ENCODE results near the gene RAB31. TPM values are rescaled to one million over a fixed set of nuclear protein-coding genes. Genes with fewer than 3 reads are reported as not detected.

Gene RAB31
- total RNA-seq, 1 donor from 2014 or later: 26.0 TPM

DNA sequence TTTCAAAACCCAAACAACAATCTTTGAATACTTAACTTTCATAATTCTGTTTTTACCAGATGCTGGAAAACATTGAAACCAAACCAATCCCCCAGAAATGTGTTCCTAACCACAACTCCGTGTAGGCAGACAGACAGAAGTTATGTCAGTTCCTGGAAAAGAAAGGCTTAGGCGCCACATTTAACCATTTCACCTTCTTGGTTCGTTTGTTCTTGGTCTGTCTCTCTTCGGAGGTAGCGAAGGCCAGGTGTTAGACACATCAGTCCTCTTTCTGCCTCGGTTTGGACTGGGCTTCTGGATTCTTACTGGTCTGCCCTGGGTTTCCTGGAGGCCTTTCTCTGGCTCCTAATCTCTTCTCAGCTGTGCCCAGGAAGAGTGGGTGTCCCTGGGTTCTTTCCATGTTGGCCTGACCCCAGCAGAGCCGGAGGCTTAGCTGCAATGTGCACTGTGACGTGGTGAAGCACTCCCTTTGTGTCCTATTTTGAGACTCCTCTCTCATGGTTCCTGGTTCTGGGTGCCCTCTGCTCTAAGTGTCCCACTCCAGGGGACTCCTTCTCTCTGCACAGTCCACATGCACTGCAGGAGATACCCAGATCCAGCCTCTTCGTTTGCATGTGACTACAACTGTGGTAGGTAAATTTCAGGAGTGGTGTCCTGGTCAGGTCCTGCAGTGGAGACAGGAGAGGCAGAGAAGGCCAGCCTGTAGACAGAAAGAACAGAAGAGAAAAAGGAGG is 23.1 kb upstream of the RAB31 start:
- H3K9me3 ChIP-seq: no peaks in the 10 kb centered on the region
- TF ChIP-seq POLR2AphosphoS5 (IDR thresholded peaks at IDR 0.05; ENCODE audit: insufficient read depth in 1 of 2, low read depth in 1 of 2) (no peak), POLR2A (IDR thresholded peaks at IDR 0.05) (no peak)
- TF ChIP-seq, protein P1, sequence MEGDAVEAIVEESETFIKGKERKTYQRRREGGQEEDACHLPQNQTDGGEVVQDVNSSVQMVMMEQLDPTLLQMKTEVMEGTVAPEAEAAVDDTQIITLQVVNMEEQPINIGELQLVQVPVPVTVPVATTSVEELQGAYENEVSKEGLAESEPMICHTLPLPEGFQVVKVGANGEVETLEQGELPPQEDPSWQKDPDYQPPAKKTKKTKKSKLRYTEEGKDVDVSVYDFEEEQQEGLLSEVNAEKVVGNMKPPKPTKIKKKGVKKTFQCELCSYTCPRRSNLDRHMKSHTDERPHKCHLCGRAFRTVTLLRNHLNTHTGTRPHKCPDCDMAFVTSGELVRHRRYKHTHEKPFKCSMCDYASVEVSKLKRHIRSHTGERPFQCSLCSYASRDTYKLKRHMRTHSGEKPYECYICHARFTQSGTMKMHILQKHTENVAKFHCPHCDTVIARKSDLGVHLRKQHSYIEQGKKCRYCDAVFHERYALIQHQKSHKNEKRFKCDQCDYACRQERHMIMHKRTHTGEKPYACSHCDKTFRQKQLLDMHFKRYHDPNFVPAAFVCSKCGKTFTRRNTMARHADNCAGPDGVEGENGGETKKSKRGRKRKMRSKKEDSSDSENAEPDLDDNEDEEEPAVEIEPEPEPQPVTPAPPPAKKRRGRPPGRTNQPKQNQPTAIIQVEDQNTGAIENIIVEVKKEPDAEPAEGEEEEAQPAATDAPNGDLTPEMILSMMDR (IDR thresholded peaks at IDR 0.05): no peak
- no peaks in the 10 kb centered on the region for H3K27me3 ChIP-seq
- DNase-seq (ENCODE audit: extremely low spot score in 2 of 2): peak in 1 of 2 donors; percentile 87
- H3K27ac ChIP-seq: peak overlapping the region; percentile 77
- H3K36me3 ChIP-seq: no peaks in the 10 kb centered on the region
- H3K4me3 ChIP-seq: no peak overlapping the region
- H3K4me1 ChIP-seq: peaks cover 27% of the 10 kb centered on the region
- intact Hi-C loops (cut with DNase I): no loop called here

DNA sequence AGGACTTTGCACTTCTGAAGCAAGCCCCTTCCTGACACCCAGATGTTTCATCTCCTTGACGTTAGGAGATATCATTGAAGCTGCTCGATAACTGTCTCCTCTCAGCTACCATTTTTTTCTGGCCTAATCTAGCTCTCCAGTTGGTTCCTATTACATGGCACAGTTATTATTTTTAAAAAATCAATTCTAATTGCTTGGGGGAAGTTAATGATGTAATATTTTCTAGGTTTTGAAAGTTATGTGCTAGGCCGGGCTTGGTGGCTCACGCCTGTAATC is 22.5 kb upstream of the RAB31 start:
- peaks cover 27% of the 10 kb centered on the region for H3K4me1 ChIP-seq
- peak overlapping the region; percentile 77 for H3K27ac ChIP-seq
- intact Hi-C loops (cut with DNase I): no loop called here

DNA sequence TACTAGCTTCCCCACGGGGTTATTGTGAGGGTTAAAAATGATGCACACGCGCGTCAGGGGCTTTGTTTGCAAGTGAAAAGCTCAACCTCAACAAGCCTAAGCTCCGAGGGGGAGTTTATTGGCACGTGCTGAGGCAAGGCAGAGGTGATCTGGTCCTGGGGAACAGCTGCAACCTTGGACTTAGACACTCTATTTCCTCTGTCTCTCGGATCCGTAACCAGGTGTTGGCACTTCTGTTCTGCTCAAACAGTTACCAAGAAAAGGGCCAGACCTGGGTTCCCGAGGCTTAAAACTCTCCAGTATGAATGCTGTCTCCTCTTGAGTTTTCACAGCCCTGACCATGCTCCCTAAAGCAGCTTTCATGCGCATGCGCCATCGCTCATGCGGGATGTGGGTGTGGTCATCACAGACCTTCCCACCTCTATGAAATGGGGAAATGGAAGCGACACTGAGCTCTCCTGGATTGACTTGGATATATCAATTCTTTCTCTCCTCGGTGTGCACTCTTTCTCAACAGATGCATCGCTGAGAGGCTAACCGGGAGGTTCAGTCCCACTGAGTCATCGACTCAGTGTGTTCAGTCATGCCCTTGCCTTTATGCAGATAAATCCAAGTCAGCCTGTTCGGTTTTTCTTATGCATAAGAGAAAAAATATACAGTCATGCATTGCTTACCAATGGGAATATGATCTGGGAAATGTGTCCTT is 19.9 kb upstream of the RAB31 start:
- Histone ChIP-seq H3K4me1 (peaks cover 25% of the 10 kb centered on the region), H3K27ac (no peak overlapping the region), H3K4me3 (no peak overlapping the region), H3K27me3 (no peaks in the 10 kb centered on the region), H3K9me3 (no peaks in the 10 kb centered on the region), H3K36me3 (no peaks in the 10 kb centered on the region)
- no peak for DNase-seq (ENCODE audit: extremely low spot score in 2 of 2)
- intact Hi-C loops (cut with DNase I): no loop called here
- TF ChIP-seq, protein P1 (IDR thresholded peaks at IDR 0.05): no peak
- TF ChIP-seq POLR2A (IDR thresholded peaks at IDR 0.05) (no peak), POLR2AphosphoS5 (IDR thresholded peaks at IDR 0.05; ENCODE audit: insufficient read depth in 1 of 2, low read depth in 1 of 2) (no peak)

More for the DNA sequence above, 22.5 kb upstream of the RAB31 start:
- Histone ChIP-seq H3K36me3 (no peaks in the 10 kb centered on the region), H3K4me3 (no peak overlapping the region), H3K27me3 (no peaks in the 10 kb centered on the region), H3K9me3 (no peaks in the 10 kb centered on the region)
- no peak for DNase-seq (ENCODE audit: extremely low spot score in 2 of 2)
- TF ChIP-seq, protein P1 (IDR thresholded peaks at IDR 0.05): no peak
- no peak for TF ChIP-seq POLR2A (IDR thresholded peaks at IDR 0.05)

DNA sequence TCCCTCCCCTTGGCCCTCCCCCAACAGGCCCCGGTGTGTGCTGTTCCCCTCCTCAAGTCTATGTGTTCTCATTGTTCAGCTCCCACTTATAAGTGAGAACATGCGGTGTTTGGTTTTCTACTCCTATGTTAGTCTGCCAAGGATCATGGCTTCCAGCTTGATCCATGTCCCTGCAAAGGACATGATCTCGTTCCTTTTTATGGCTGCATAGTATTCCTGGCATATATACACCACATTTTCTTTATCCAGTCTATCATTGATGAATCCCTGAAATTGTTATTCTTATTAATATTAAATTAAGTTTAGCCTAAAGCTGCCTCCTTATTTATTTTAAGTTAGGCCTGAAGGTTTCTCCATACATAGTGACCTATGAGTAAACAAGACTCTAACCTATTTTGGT is 18.8 kb upstream of the RAB31 start:
- Histone ChIP-seq H3K27ac (no peak overlapping the region), H3K27me3 (no peaks in the 10 kb centered on the region), H3K9me3 (no peaks in the 10 kb centered on the region), H3K4me3 (no peak overlapping the region), H3K36me3 (no peaks in the 10 kb centered on the region), H3K4me1 (peaks cover 15% of the 10 kb centered on the region)
- intact Hi-C loops (cut with DNase I): no loop called here
- TF ChIP-seq POLR2AphosphoS5 (IDR thresholded peaks at IDR 0.05; ENCODE audit: insufficient read depth in 1 of 2, low read depth in 1 of 2) (no peak), POLR2A (IDR thresholded peaks at IDR 0.05) (no peak)
- TF ChIP-seq, protein P1 (IDR thresholded peaks at IDR 0.05): no peak
- DNase-seq (ENCODE audit: extremely low spot score in 2 of 2): no peak
